HG03460 (cell line): Measurements from ENCODE around the gene PITHD1.
"Not testable (repeated sequence)": the region's sequence is repeated elsewhere in the genome, so short reads cannot be mapped to it uniquely, and the experiment has no call there.

Experiments used
- ATAC-seq: cut with Tn5 transposase; IDR thresholded peaks from one replicate; pipeline ENCODE4 v1.9.1; 2021; ENCODE audit not compliant: unreplicated experiment

The PITHD1 gene

GRCh38 chr1:23797478-23798448, 19.5 kb downstream of the PITHD1 start:
- no peak for ATAC-seq

- ATAC-seq = no peak
Observed at GRCh38 chr1:23798662-23799142, 20.5 kb downstream of the PITHD1 start.

GRCh38 chr1:23799255-23799569, 21.0 kb downstream of the PITHD1 start:
- no peak for ATAC-seq

GRCh38 chr1:23799570-23800399, 21.6 kb downstream of the PITHD1 start:
- ATAC-seq = peak; percentile 4

- ATAC-seq = peak; percentile 70
Observed at GRCh38 chr1:23800400-23801337, 22.5 kb downstream of the PITHD1 start, which contains the start of gene GALE. Gene GALE (minus strand): TSS chr1:23800754. CDS start chr1:23799007, 1,747 bp downstream.

GRCh38 chr1:23801338-23801748, 23.1 kb downstream of the PITHD1 start:
- ATAC-seq = no peak

GRCh38 chr1:23801876-23802275, 23.7 kb downstream of the PITHD1 start:
- ATAC-seq = no peak

- not testable (repeated sequence) for ATAC-seq
Observed at GRCh38 chr1:23802809-23803342, 24.7 kb downstream of the PITHD1 start.

GRCh38 chr1:23803674-23804073, 25.5 kb downstream of the PITHD1 start:
- ATAC-seq = no peak

GRCh38 chr1:23804183-23804835, 26.1 kb downstream of the PITHD1 start:
- ATAC-seq = no peak

GRCh38 chr1:23805025-23805424, 26.8 kb downstream of the PITHD1 start:
- no peak for ATAC-seq

- no peak for ATAC-seq
Observed at GRCh38 chr1:23806280-23806679, 28.1 kb downstream of the PITHD1 start.

- ATAC-seq = no peak
Observed at GRCh38 chr1:23807453-23807852, 29.2 kb downstream of the PITHD1 start.

GRCh38 chr1:23809751-23810171, 31.5 kb downstream of the PITHD1 start:
- no peak for ATAC-seq

- peak; percentile 52 for ATAC-seq
Observed at GRCh38 chr1:23810818-23811540, 32.8 kb downstream of the PITHD1 start.

- no peak for ATAC-seq
Observed at GRCh38 chr1:23814016-23814415, 35.8 kb downstream of the PITHD1 start.

GRCh38 chr1:23816361-23816760, 38.1 kb downstream of the PITHD1 start:
- ATAC-seq = no peak

- ATAC-seq = no peak
Observed at GRCh38 chr1:23816906-23817305, 38.7 kb downstream of the PITHD1 start.

- ATAC-seq = no peak
Observed at GRCh38 chr1:23817633-23818032, 39.4 kb downstream of the PITHD1 start.
